ENCODE measurements around the gene NFIA.

- TF ChIP-seq POLR2AphosphoS5 (IDR thresholded peaks at IDR 0.05) (no peak), POLR2A (IDR thresholded peaks at IDR 0.05) (no peak)
- TF ChIP-seq, protein P1, sequence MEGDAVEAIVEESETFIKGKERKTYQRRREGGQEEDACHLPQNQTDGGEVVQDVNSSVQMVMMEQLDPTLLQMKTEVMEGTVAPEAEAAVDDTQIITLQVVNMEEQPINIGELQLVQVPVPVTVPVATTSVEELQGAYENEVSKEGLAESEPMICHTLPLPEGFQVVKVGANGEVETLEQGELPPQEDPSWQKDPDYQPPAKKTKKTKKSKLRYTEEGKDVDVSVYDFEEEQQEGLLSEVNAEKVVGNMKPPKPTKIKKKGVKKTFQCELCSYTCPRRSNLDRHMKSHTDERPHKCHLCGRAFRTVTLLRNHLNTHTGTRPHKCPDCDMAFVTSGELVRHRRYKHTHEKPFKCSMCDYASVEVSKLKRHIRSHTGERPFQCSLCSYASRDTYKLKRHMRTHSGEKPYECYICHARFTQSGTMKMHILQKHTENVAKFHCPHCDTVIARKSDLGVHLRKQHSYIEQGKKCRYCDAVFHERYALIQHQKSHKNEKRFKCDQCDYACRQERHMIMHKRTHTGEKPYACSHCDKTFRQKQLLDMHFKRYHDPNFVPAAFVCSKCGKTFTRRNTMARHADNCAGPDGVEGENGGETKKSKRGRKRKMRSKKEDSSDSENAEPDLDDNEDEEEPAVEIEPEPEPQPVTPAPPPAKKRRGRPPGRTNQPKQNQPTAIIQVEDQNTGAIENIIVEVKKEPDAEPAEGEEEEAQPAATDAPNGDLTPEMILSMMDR (IDR thresholded peaks at IDR 0.05), result no peak
These were observed 204.7 kb downstream of the NFIA start for GRCh38 chr1:61287014-61287413.

All from prostate gland (tissue), 2 donors.